ENCODE measurements around the gene RPRD1A.

GRCh38 chr18:36096955-36097354 lies 29.6 kb upstream of the RPRD1A start:
- TF ChIP-seq POLR2A (IDR thresholded peaks at IDR 0.05; ENCODE audit: low read depth, low read length), result no peak
- TF ChIP-seq POLR2AphosphoS5 (IDR thresholded peaks at IDR 0.05; ENCODE audit: low read depth, low read length), result no peak
- no peak for TF ChIP-seq TAF1 (IDR thresholded peaks at IDR 0.05; ENCODE audit: borderline replicate concordance, low read depth, low read length)
